Measurements from ENCODE around the gene SLC6A11.

SLC6A11 gene

GRCh38 chr3:10954740-10955139 lies 138.7 kb downstream of the SLC6A11 start:
- DNase-seq (ENCODE audit: low spot score), result no peak

- DNase-seq (ENCODE audit: low spot score), result no peak
These were observed 139.9 kb downstream of the SLC6A11 start for GRCh38 chr3:10955711-10956453.

GRCh38 chr3:10956531-10956930 lies 140.5 kb downstream of the SLC6A11 start:
- DNase-seq (ENCODE audit: low spot score), result no peak

GRCh38 chr3:10956986-10957385 lies 141.0 kb downstream of the SLC6A11 start:
- no peak for DNase-seq (ENCODE audit: low spot score)

GRCh38 chr3:10957976-10958749 lies 142.1 kb downstream of the SLC6A11 start:
- DNase-seq (ENCODE audit: low spot score), result no peak

- no peak for DNase-seq (ENCODE audit: low spot score)
These were observed 144.2 kb downstream of the SLC6A11 start for GRCh38 chr3:10960255-10960654.

GRCh38 chr3:10961921-10962320 lies 145.9 kb downstream of the SLC6A11 start:
- no peak for DNase-seq (ENCODE audit: low spot score)

GRCh38 chr3:10962481-10963036 lies 146.5 kb downstream of the SLC6A11 start:
- DNase-seq (ENCODE audit: low spot score), result no peak

GRCh38 chr3:10964537-10965167 lies 148.6 kb downstream of the SLC6A11 start:
- DNase-seq (ENCODE audit: low spot score), result peak; percentile 40

- DNase-seq (ENCODE audit: low spot score), result no peak
These were observed 152.4 kb downstream of the SLC6A11 start for GRCh38 chr3:10968401-10968800.

GRCh38 chr3:10970306-10970960 lies 154.4 kb downstream of the SLC6A11 start:
- no peak for DNase-seq (ENCODE audit: low spot score)

GRCh38 chr3:10972072-10972782 lies 156.2 kb downstream of the SLC6A11 start:
- no peak for DNase-seq (ENCODE audit: low spot score)

- DNase-seq (ENCODE audit: low spot score), result no peak
These were observed 157.1 kb downstream of the SLC6A11 start for GRCh38 chr3:10973046-10973595.

- DNase-seq (ENCODE audit: low spot score), result no peak
These were observed 158.1 kb downstream of the SLC6A11 start for GRCh38 chr3:10974131-10974530.

- DNase-seq (ENCODE audit: low spot score), result no peak
These were observed 158.8 kb downstream of the SLC6A11 start for GRCh38 chr3:10974746-10975375.

- DNase-seq (ENCODE audit: low spot score), result no peak
These were observed 159.7 kb downstream of the SLC6A11 start for GRCh38 chr3:10975695-10976234.

- no peak for DNase-seq (ENCODE audit: low spot score)
These were observed 160.7 kb downstream of the SLC6A11 start for GRCh38 chr3:10976770-10977169.

- no peak for DNase-seq (ENCODE audit: low spot score)
These were observed 162.0 kb downstream of the SLC6A11 start for GRCh38 chr3:10977892-10978510.

- no peak for DNase-seq (ENCODE audit: low spot score)
These were observed 162.9 kb downstream of the SLC6A11 start for GRCh38 chr3:10978956-10979355.

GRCh38 chr3:10980312-10980711 lies 164.3 kb downstream of the SLC6A11 start:
- no peak for DNase-seq (ENCODE audit: low spot score)

Measured in RKO (cell line).